Measurements from ENCODE around the gene LGALSL. TPM values are rescaled to one million over a fixed set of nuclear protein-coding genes. Genes with fewer than 3 reads are reported as not detected.

LGALSL gene
- total RNA-seq, 1 experiment from 2014 or later = 14.2 TPM

GRCh38 chr2:64442277-64442676, 11.7 kb upstream of the LGALSL start:
- no peaks in the 10 kb centered on the region for H3K36me3 ChIP-seq (ENCODE audit: control insufficient read depth in 1 of 2, insufficient read depth in 2 of 2, low read length in 2 of 2)
- POLR2A ChIA-PET = no interaction called here
- H3K9me2 ChIP-seq (ENCODE audit: insufficient read depth) = no peaks in the 10 kb centered on the region
- CTCF ChIA-PET = no interaction called here
- H3K27ac ChIP-seq (ENCODE audit: low read depth, low read length) = no peak overlapping the region
- no peaks in the 10 kb centered on the region for H3K79me2 ChIP-seq (ENCODE audit: insufficient read depth, low read length)
- H3K27me3 ChIP-seq (ENCODE audit: insufficient read depth, low read length) = no peaks in the 10 kb centered on the region
- H3K4me1 ChIP-seq (ENCODE audit: control insufficient read depth in 1 of 2, insufficient read depth in 2 of 2, low read length in 2 of 2) = no peaks in the 10 kb centered on the region
- no peaks in the 10 kb centered on the region for H4K20me1 ChIP-seq (ENCODE audit: insufficient read depth)
- DNase-seq (ENCODE audit: low read depth, low spot score) (no peak), ATAC-seq (no peak)
- H3K9ac ChIP-seq (ENCODE audit: low read length) = no peak overlapping the region
- RAD21 ChIA-PET (ENCODE audit: low non-redundant PET in 1 of 2, low total read pairs in 2 of 2, uncharacterized antibody in 2 of 2, unreplicated experiment in 2 of 2) = no interaction called here
- H3K4me2 ChIP-seq (ENCODE audit: low read length) = no peak overlapping the region
- H3K9me3 ChIP-seq (ENCODE audit: control insufficient read depth in 1 of 2, insufficient read depth in 1 of 2, low read depth in 1 of 2, low read length in 2 of 2) = no peaks in the 10 kb centered on the region
- no peak overlapping the region for H2AFZ ChIP-seq (ENCODE audit: low read depth, low read length, poor library complexity, severe bottlenecking)
- intact Hi-C loops (cut with micrococcal nuclease) = no loop called here
- H3K4me3 ChIP-seq (replicated peaks in 1 of 2; ENCODE audit: low read depth in 1 of 2, low read length in 2 of 2) = no peak overlapping the region
- TF ChIP-seq TCF7L2 (IDR thresholded peaks at IDR 0.05; ENCODE audit: borderline replicate concordance, extremely low read depth, insufficient read depth, insufficient read length) (no peak), POLR2A (IDR thresholded peaks at IDR 0.05; ENCODE audit: borderline replicate concordance, extremely low read depth, insufficient read depth, insufficient read length) (no peak), FOSL1 (IDR thresholded peaks at IDR 0.05; ENCODE audit: low read depth) (no peak), SRF (IDR thresholded peaks at IDR 0.05; ENCODE audit: low read depth) (no peak), ZNF274 (IDR thresholded peaks at IDR 0.05; ENCODE audit: low read depth, low read length) (no peak), POLR2AphosphoS5 (IDR thresholded peaks at IDR 0.05; ENCODE audit: low read depth, low read length) (no peak), SIN3A (IDR thresholded peaks at IDR 0.05; ENCODE audit: low read depth) (no peak), EZH2 (IDR thresholded peaks at IDR 0.05) (no peak), ELF1 (IDR thresholded peaks at IDR 0.05; ENCODE audit: borderline replicate concordance, low read depth) (no peak), MAX (IDR thresholded peaks at IDR 0.05) (no peak)
- TF ChIP-seq, protein P1, sequence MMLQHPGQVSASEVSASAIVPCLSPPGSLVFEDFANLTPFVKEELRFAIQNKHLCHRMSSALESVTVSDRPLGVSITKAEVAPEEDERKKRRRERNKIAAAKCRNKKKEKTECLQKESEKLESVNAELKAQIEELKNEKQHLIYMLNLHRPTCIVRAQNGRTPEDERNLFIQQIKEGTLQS (IDR thresholded peaks at IDR 0.05) = no peak
- no TSS peak for BruUV-seq (replicated peaks)

DNA sequence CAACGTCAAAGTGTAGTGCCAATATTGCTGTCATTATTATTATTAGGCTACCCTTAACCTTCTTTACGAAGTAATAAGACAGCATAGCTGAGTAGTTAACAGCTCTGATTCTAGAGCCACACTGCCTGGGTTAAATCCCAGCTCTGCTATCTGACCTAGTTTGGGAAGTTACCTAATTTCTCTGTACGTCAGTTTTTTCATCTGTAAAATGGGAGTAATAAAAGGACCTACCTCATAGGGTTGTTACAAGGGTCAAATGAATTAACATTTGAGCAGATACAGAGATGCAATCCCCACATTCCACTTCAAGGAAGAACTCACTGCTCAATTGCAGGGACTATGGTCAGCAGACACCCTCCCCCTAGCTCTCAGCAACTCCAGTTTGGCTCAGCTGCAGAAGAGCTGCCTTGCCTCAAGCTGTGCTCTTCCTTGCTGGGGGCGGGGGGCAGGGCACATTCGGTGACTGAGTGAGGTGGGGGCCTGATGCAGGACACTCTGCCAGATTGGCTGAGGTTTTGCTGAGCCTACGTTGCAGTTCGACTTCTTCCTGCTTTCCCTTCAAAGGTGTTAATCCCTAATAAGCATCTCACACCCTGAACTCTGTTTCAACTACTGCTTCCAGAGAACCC, 11.0 kb upstream of the LGALSL start:
- H3K27ac ChIP-seq (ENCODE audit: low read depth, low read length) = no peak overlapping the region
- no peaks in the 10 kb centered on the region for H4K20me1 ChIP-seq (ENCODE audit: insufficient read depth)
- H3K79me2 ChIP-seq (ENCODE audit: insufficient read depth, low read length) = no peaks in the 10 kb centered on the region
- no TSS peak for BruUV-seq (replicated peaks)
- H3K9me3 ChIP-seq (ENCODE audit: control insufficient read depth in 1 of 2, insufficient read depth in 1 of 2, low read depth in 1 of 2, low read length in 2 of 2) = no peaks in the 10 kb centered on the region
- no peak for ATAC-seq
- CTCF ChIA-PET = interaction anchor here (0.5 kb wide), 1 partner anchor 590 kb away, joined by 4 read pairs; no protein-coding TSS in a partner anchor
- no peaks in the 10 kb centered on the region for H3K4me1 ChIP-seq (ENCODE audit: control insufficient read depth in 1 of 2, insufficient read depth in 2 of 2, low read length in 2 of 2)
- H3K4me3 ChIP-seq (replicated peaks in 1 of 2; ENCODE audit: low read depth in 1 of 2, low read length in 2 of 2) = no peak overlapping the region
- no peaks in the 10 kb centered on the region for H3K9me2 ChIP-seq (ENCODE audit: insufficient read depth)
- DNase-seq (ENCODE audit: low read depth, low spot score) = no peak
- RAD21 ChIA-PET (ENCODE audit: low non-redundant PET in 1 of 2, low total read pairs in 2 of 2, uncharacterized antibody in 2 of 2, unreplicated experiment in 2 of 2) = no interaction called here
- no peaks in the 10 kb centered on the region for H3K36me3 ChIP-seq (ENCODE audit: control insufficient read depth in 1 of 2, insufficient read depth in 2 of 2, low read length in 2 of 2)
- POLR2A ChIA-PET = no interaction called here
- intact Hi-C loops (cut with micrococcal nuclease) = no loop called here
- H3K27me3 ChIP-seq (ENCODE audit: insufficient read depth, low read length) = no peaks in the 10 kb centered on the region
- no peak overlapping the region for H2AFZ ChIP-seq (ENCODE audit: low read depth, low read length, poor library complexity, severe bottlenecking)
- H3K4me2 ChIP-seq (ENCODE audit: low read length) = no peak overlapping the region
- no peak overlapping the region for H3K9ac ChIP-seq (ENCODE audit: low read length)
- TF ChIP-seq MAX (IDR thresholded peaks at IDR 0.05) = no peak
- TF ChIP-seq CTCF (IDR thresholded peaks at IDR 0.05 in 2 of 3, conservative IDR thresholded peaks at IDR 0.05 in 1 of 3; ENCODE audit: borderline replicate concordance in 1 of 3, insufficient read depth in 1 of 3, low read depth in 2 of 3, low read length in 2 of 3) = no peak
- TF ChIP-seq CBX3 (IDR thresholded peaks at IDR 0.05; ENCODE audit: low read depth) = no peak
- TF ChIP-seq ZNF274 (IDR thresholded peaks at IDR 0.05; ENCODE audit: low read depth, low read length) = no peak
- TF ChIP-seq, protein P1 (IDR thresholded peaks at IDR 0.05) = no peak
- TF ChIP-seq POLR2A (IDR thresholded peaks at IDR 0.05; ENCODE audit: borderline replicate concordance, extremely low read depth, insufficient read depth, insufficient read length) = no peak
- TF ChIP-seq SP1 (IDR thresholded peaks at IDR 0.05; ENCODE audit: low read depth) = no peak
- no peak for TF ChIP-seq ELF1 (IDR thresholded peaks at IDR 0.05; ENCODE audit: borderline replicate concordance, low read depth)
- no peak for TF ChIP-seq JUND (IDR thresholded peaks at IDR 0.05)

Measured in HCT116 (cell line).